A673 (cell line): ENCODE data around the gene GPR85. TPM values are rescaled to one million over a fixed set of nuclear protein-coding genes. Genes with fewer than 3 reads are reported as not detected.

Experiments used
- BruUV-seq: library from RNA; stranded (reverse); fragments of 400-500 nt; replicated peaks from 2 replicates; lab custom pipeline; 2021; lab: Mats Ljungman, UMichigan
- CTCF ChIA-PET: fragments of 300-600 bp; sonication (Branson Sonifier 250); formaldehyde crosslinking; loops from one replicate; lab custom pipeline; 2022; ENCODE audit warnings: antibody characterized with exemption; lab: Charles Lee
- POLR2A ChIA-PET: fragments of 300-600 bp; sonication (Branson Sonifier 250); formaldehyde crosslinking; loops from one replicate; lab custom pipeline; 2022; ENCODE audit warnings: antibody characterized with exemption; ENCODE audit not compliant: low non-redundant PET; lab: Charles Lee
- DNase-seq: peaks from one replicate; pipeline ENCODE4 v3.0.0-alpha.2; 2015; ENCODE audit warnings: low spot score
- H3K27ac ChIP-seq: fragments of 200-600 bp; sonication (generic); 2 replicates; pipeline ENCODE4 v1.5.1; 2016; ENCODE audit warnings: mixed run types, low read depth, mild to moderate bottlenecking, mixed read lengths, antibody characterized with exemption, low read length; ENCODE audit not compliant: poor library complexity, severe bottlenecking
- H3K27me3 ChIP-seq: fragments of 200-600 bp; sonication (generic); replicated peaks from 2 replicates; pipeline ENCODE4 v1.6.1; 2017; ENCODE audit warnings: mixed run types, low read depth, mild to moderate bottlenecking, mixed read lengths, antibody characterized with exemption, low read length; ENCODE audit not compliant: insufficient read depth, poor library complexity
- H3K36me3 ChIP-seq: fragments of 200-600 bp; sonication (generic); 2 replicates; pipeline ENCODE4 v1.6.1; 2016; ENCODE audit warnings: mixed run types, mild to moderate bottlenecking, mixed read lengths, antibody characterized with exemption, low read length; ENCODE audit not compliant: insufficient read depth, poor library complexity, severe bottlenecking
- H3K4me1 ChIP-seq: fragments of 200-600 bp; sonication (generic); 2 replicates; pipeline ENCODE4 v1.6.1; 2017; ENCODE audit warnings: mixed run types, mild to moderate bottlenecking, mixed read lengths, antibody characterized with exemption, low read length; ENCODE audit not compliant: insufficient read depth, poor library complexity, severe bottlenecking
- H3K4me3 ChIP-seq: fragments of 200-600 bp; sonication (generic); 2 replicates; pipeline ENCODE4 v1.5.1; 2016; ENCODE audit warnings: low read depth, mixed run types, mild to moderate bottlenecking, mixed read lengths, low read length; ENCODE audit not compliant: poor library complexity, severe bottlenecking
- H3K9me3 ChIP-seq: fragments of 200-600 bp; sonication (generic); 2 replicates; pipeline ENCODE4 v1.6.1; 2016; ENCODE audit warnings: mixed run types, low read depth, mild to moderate bottlenecking, mixed read lengths, antibody characterized with exemption, low read length; ENCODE audit not compliant: poor library complexity, severe bottlenecking
- EZH2 ChIP-seq: fragments of 200-600 bp; sonication (generic); IDR thresholded peaks from 2 replicates; pipeline ENCODE4 v1.6.1; 2017; ENCODE audit warnings: borderline replicate concordance, low read depth, mild to moderate bottlenecking, mixed read lengths, antibody characterized with exemption, low read length; ENCODE audit not compliant: poor library complexity, severe bottlenecking
- intact Hi-C: fragments of 100-400 bp; cut with micrococcal nuclease; formaldehyde crosslinking; loops from one replicate; pipeline ENCODE4 v1.10.0; 2022; ENCODE audit not compliant: unreplicated experiment
- total RNA-seq: library from RNA; stranded (reverse); gene quantifications from 2 replicates; pipeline ENCODE4 v1.2.3, GENCODE V29; 2021
- TF ChIP-seq, protein P1 (sequence below): fragments of 300-800, 200-600 bp; sonication (generic); conservative IDR thresholded peaks from 2 replicates; pipeline ENCODE4 v1.5.1; 2017; ENCODE audit warnings: low read depth, mild to moderate bottlenecking, antibody characterized with exemption, low read length, moderate library complexity, mixed read lengths

GPR85 gene
- total RNA-seq, 1 experiment from 2014 or later, result 0.32 TPM

DNA sequence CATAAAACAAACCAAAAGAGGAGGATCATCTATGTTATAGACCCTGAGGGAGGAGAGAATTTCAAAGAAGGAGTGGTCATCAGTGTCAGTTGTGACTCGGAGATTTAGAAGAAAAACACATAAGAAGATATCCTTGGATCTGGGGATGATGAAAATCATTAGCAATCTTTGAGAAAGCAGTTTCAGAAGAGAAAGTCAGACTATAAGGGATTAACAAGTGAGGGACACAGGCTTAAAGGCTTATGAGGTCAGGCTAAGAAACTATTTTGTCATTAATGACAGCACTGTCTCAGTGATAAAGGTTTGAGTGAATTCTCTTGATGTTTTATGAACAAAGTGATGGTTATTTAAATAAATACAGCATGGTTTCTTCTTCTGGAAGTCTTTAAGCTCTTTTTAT is 6.1 kb upstream of the GPR85 start:
- no peaks in the 10 kb centered on the region for H3K9me3 ChIP-seq
- POLR2A ChIA-PET, result no interaction called here
- intact Hi-C loops, result no loop called here
- no peak for TF ChIP-seq EZH2
- TF ChIP-seq, protein P1, sequence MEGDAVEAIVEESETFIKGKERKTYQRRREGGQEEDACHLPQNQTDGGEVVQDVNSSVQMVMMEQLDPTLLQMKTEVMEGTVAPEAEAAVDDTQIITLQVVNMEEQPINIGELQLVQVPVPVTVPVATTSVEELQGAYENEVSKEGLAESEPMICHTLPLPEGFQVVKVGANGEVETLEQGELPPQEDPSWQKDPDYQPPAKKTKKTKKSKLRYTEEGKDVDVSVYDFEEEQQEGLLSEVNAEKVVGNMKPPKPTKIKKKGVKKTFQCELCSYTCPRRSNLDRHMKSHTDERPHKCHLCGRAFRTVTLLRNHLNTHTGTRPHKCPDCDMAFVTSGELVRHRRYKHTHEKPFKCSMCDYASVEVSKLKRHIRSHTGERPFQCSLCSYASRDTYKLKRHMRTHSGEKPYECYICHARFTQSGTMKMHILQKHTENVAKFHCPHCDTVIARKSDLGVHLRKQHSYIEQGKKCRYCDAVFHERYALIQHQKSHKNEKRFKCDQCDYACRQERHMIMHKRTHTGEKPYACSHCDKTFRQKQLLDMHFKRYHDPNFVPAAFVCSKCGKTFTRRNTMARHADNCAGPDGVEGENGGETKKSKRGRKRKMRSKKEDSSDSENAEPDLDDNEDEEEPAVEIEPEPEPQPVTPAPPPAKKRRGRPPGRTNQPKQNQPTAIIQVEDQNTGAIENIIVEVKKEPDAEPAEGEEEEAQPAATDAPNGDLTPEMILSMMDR, result no peak
- DNase-seq, result no peak
- H3K36me3 ChIP-seq, result no peaks in the 10 kb centered on the region
- H3K27me3 ChIP-seq, result peaks cover 25% of the 10 kb centered on the region
- no peaks in the 10 kb centered on the region for H3K4me1 ChIP-seq
- no TSS peak for BruUV-seq
- CTCF ChIA-PET, result no interaction called here
- H3K27ac ChIP-seq, result no peak overlapping the region
- H3K4me3 ChIP-seq, result no peak overlapping the region

DNA sequence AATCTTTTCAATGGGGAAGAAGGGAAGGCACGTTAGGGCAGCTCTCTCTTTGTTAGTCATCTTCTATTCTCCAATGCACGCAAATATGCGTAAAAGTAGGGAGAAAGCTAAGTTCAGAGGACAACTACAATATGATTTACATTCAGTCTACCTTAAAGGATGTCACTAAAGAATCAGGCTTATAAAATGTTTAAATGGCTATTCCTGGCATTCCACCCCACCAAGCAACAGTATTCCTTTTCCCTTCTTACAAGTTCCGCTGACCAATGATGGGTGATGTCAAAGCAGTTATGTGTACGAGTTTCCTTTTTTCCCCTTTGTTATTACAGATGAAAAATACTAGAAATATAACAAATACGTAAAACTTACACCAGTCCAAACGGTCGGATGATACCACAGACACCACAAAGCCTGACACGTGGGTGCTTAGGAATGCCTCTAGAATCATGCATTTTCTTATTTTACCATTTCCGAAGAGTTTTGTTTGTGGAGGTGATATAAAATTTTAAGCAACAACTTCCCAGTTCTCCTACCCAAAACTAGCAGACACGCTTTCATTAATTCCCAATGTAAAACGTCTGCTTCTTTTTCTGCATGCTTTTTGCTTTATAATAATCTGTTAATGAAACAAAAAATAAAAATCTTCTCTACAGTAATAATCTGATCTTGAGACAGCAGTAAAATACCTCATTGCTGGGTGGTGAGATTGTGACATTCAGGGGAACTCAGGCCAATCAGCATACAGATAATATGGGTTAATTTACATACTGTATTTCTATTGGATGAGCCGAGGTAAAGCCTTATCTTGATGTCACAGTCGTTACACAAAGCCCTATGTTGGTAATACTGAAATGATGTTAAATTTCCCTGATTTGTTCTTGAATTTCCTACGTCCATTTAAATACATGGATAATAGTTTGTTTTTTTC is 708 bp upstream of the GPR85 start:
- intact Hi-C loops, result no loop called here
- ChIA-PET POLR2A (no interaction called here), CTCF (no interaction called here)

DNA sequence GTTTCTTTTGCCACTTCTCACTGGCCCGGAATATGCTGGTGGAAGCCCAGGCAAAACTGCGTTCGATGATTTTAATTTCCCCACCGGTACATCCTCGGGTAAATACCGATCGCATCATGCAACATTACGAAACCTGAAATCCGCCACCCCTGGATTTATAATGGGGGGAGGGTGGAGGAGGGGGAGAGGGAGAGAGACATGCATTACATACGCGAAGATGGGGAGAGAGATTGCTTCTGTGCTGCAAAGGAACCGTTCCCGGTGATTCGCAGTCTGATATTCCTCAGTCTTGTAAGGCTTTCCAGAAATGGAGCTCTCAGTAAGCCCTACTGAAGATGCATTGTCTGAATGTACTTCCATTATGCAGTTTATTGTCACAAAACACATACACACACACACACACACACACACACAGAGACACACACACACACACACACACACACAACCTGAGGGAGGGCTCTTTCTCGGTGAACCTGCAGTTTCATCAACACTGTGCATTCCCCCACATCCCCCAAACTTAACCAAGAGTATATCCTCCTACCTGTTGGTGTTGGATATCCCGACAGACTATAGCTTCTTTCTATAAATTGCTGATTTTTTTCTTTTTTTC is 741 bp downstream of the GPR85 start:
- intact Hi-C loops, result no loop called here
- no peak overlapping the region for H3K4me3 ChIP-seq
- POLR2A ChIA-PET, result no interaction called here
- TF ChIP-seq, protein P1, result no peak
- TF ChIP-seq EZH2, result no peak
- no TSS peak for BruUV-seq
- DNase-seq, result no peak
- H3K36me3 ChIP-seq, result no peaks in the 10 kb centered on the region
- CTCF ChIA-PET, result interaction anchor here (0.6 kb wide), 2 partner anchors 32 to 128 kb away, joined by 3 to 4 read pairs; partner anchors contain the start of gene SMIM30
- H3K27ac ChIP-seq, result no peak overlapping the region
- H3K27me3 ChIP-seq, result peaks cover 17% of the 10 kb centered on the region
- no peaks in the 10 kb centered on the region for H3K9me3 ChIP-seq
- H3K4me1 ChIP-seq, result no peaks in the 10 kb centered on the region

More for the DNA sequence above, 708 bp upstream of the GPR85 start:
- no peak overlapping the region for H3K27ac ChIP-seq
- no peaks in the 10 kb centered on the region for H3K4me1 ChIP-seq
- peaks cover 17% of the 10 kb centered on the region for H3K27me3 ChIP-seq
- no peaks in the 10 kb centered on the region for H3K9me3 ChIP-seq
- H3K36me3 ChIP-seq, result no peaks in the 10 kb centered on the region
- no peak for TF ChIP-seq EZH2
- TF ChIP-seq, protein P1, result no peak
- DNase-seq, result peak; percentile 85
- peak overlapping the region; percentile 47 for H3K4me3 ChIP-seq
- BruUV-seq, result TSS peak; percentile 98
